HEK293 (cell line): ENCODE measurements around the gene ICE2.

Experiments used
- FEZF1 ChIP-seq: fragments of 450-650 bp; formaldehyde crosslinking; IDR thresholded peaks from 2 replicates; pipeline ENCODE4 v1.5.1; 2016; ENCODE audit warnings: missing biosample characterization, missing genetic modification characterization
- GLI4 ChIP-seq: fragments of 450-650 bp; formaldehyde crosslinking; IDR thresholded peaks from 2 replicates; pipeline ENCODE4 v1.5.1; 2016; ENCODE audit warnings: missing biosample characterization, missing genetic modification characterization
- ZBTB17 ChIP-seq: fragments of 450-650 bp; formaldehyde crosslinking; IDR thresholded peaks from 2 replicates; pipeline ENCODE4 v1.5.1; 2016; ENCODE audit warnings: missing biosample characterization, missing genetic modification characterization
- ZNF140 ChIP-seq: fragments of 450-650 bp; formaldehyde crosslinking; IDR thresholded peaks from 2 replicates; pipeline ENCODE4 v1.5.1; 2016; ENCODE audit warnings: missing biosample characterization, missing genetic modification characterization
- ZNF302 ChIP-seq: fragments of 450-650 bp; formaldehyde crosslinking; IDR thresholded peaks from 2 replicates; pipeline ENCODE4 v1.5.1; 2016; ENCODE audit warnings: missing biosample characterization, missing genetic modification characterization, low read depth
- ZNF629 ChIP-seq: fragments of 450-650 bp; formaldehyde crosslinking; IDR thresholded peaks from 2 replicates; pipeline ENCODE4 v1.5.1; 2017; ENCODE audit warnings: missing biosample characterization, missing genetic modification characterization
- ZNF777 ChIP-seq: fragments of 450-650 bp; formaldehyde crosslinking; IDR thresholded peaks from 2 replicates; pipeline ENCODE4 v1.5.1; 2017; ENCODE audit warnings: missing biosample characterization, missing genetic modification characterization, borderline replicate concordance
- ZSCAN30 ChIP-seq: fragments of 450-650 bp; IDR thresholded peaks from 2 replicates; pipeline ENCODE4 v1.5.1; 2018; ENCODE audit warnings: missing biosample characterization, mild to moderate bottlenecking, missing genetic modification characterization, moderate library complexity
- TF ChIP-seq, protein P1 (sequence below): fragments of 450-650 bp; formaldehyde crosslinking; IDR thresholded peaks from 2 replicates; pipeline ENCODE4 v1.5.1; 2016; ENCODE audit warnings: missing biosample characterization, missing genetic modification characterization
- TF ChIP-seq, protein P2 (sequence below): fragments of 450-650 bp; formaldehyde crosslinking; IDR thresholded peaks from 2 replicates; pipeline ENCODE4 v1.5.1; 2016; ENCODE audit warnings: missing biosample characterization, missing genetic modification characterization, low read depth
- TF ChIP-seq, protein P3 (sequence below): fragments of 450-650 bp; formaldehyde crosslinking; conservative IDR thresholded peaks from 2 replicates; pipeline ENCODE4 v1.5.1; 2016; ENCODE audit warnings: low read depth, missing biosample characterization, missing genetic modification characterization
- TF ChIP-seq, protein P4 (sequence below): sonication (generic); formaldehyde crosslinking; IDR thresholded peaks from 2 replicates; pipeline ENCODE4 v1.8.1; 2022; ENCODE audit warnings: mild to moderate bottlenecking, moderate library complexity, missing genetic modification reagents
- TF ChIP-seq, protein P5 (sequence below): fragments of 450-650 bp; formaldehyde crosslinking; IDR thresholded peaks from 2 replicates; pipeline ENCODE4 v1.5.1; 2017; ENCODE audit warnings: missing biosample characterization, missing genetic modification characterization

DNA sequence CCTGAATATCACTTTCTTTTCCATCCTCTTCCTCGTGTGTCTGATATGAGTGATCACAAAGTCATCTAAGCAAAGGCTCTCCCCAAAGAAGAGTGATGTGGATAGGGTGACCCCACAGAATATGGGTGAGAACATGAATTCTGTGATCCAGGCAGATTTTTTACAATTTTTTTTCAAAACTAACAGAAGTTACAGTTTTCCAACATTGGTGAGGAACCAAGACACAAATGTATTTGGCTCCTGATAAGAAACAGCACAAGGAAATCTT is 108.1 kb downstream of the ICE2 start:
- TF ChIP-seq FEZF1 (tag by site-specific recombination) (no peak), ZSCAN30 (tag by site-specific recombination) (no peak), ZNF140 (tag by site-specific recombination) (no peak), ZBTB17 (tag by site-specific recombination) (no peak), ZNF629 (no peak), GLI4 (tag by site-specific recombination) (no peak), ZNF302 (tag by site-specific recombination) (no peak), ZNF777 (no peak)
- TF ChIP-seq, protein P1, sequence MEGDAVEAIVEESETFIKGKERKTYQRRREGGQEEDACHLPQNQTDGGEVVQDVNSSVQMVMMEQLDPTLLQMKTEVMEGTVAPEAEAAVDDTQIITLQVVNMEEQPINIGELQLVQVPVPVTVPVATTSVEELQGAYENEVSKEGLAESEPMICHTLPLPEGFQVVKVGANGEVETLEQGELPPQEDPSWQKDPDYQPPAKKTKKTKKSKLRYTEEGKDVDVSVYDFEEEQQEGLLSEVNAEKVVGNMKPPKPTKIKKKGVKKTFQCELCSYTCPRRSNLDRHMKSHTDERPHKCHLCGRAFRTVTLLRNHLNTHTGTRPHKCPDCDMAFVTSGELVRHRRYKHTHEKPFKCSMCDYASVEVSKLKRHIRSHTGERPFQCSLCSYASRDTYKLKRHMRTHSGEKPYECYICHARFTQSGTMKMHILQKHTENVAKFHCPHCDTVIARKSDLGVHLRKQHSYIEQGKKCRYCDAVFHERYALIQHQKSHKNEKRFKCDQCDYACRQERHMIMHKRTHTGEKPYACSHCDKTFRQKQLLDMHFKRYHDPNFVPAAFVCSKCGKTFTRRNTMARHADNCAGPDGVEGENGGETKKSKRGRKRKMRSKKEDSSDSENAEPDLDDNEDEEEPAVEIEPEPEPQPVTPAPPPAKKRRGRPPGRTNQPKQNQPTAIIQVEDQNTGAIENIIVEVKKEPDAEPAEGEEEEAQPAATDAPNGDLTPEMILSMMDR (tag by site-specific recombination), result no peak
- TF ChIP-seq, protein P2, sequence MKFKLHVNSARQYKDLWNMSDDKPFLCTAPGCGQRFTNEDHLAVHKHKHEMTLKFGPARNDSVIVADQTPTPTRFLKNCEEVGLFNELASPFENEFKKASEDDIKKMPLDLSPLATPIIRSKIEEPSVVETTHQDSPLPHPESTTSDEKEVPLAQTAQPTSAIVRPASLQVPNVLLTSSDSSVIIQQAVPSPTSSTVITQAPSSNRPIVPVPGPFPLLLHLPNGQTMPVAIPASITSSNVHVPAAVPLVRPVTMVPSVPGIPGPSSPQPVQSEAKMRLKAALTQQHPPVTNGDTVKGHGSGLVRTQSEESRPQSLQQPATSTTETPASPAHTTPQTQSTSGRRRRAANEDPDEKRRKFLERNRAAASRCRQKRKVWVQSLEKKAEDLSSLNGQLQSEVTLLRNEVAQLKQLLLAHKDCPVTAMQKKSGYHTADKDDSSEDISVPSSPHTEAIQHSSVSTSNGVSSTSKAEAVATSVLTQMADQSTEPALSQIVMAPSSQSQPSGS (tag by site-specific recombination), result no peak
- TF ChIP-seq, protein P3, sequence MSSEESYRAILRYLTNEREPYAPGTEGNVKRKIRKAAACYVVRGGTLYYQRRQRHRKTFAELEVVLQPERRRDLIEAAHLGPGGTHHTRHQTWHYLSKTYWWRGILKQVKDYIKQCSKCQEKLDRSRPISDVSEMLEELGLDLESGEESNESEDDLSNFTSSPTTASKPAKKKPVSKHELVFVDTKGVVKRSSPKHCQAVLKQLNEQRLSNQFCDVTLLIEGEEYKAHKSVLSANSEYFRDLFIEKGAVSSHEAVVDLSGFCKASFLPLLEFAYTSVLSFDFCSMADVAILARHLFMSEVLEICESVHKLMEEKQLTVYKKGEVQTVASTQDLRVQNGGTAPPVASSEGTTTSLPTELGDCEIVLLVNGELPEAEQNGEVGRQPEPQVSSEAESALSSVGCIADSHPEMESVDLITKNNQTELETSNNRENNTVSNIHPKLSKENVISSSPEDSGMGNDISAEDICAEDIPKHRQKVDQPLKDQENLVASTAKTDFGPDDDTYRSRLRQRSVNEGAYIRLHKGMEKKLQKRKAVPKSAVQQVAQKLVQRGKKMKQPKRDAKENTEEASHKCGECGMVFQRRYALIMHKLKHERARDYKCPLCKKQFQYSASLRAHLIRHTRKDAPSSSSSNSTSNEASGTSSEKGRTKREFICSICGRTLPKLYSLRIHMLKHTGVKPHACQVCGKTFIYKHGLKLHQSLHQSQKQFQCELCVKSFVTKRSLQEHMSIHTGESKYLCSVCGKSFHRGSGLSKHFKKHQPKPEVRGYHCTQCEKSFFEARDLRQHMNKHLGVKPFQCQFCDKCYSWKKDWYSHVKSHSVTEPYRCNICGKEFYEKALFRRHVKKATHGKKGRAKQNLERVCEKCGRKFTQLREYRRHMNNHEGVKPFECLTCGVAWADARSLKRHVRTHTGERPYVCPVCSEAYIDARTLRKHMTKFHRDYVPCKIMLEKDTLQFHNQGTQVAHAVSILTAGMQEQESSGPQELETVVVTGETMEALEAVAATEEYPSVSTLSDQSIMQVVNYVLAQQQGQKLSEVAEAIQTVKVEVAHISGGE (tag by site-specific recombination), result no peak
- TF ChIP-seq, protein P4, sequence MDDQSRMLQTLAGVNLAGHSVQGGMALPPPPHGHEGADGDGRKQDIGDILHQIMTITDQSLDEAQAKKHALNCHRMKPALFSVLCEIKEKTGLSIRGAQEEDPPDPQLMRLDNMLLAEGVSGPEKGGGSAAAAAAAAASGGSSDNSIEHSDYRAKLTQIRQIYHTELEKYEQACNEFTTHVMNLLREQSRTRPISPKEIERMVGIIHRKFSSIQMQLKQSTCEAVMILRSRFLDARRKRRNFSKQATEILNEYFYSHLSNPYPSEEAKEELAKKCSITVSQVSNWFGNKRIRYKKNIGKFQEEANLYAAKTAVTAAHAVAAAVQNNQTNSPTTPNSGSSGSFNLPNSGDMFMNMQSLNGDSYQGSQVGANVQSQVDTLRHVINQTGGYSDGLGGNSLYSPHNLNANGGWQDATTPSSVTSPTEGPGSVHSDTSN, result no peak
- TF ChIP-seq, protein P5, sequence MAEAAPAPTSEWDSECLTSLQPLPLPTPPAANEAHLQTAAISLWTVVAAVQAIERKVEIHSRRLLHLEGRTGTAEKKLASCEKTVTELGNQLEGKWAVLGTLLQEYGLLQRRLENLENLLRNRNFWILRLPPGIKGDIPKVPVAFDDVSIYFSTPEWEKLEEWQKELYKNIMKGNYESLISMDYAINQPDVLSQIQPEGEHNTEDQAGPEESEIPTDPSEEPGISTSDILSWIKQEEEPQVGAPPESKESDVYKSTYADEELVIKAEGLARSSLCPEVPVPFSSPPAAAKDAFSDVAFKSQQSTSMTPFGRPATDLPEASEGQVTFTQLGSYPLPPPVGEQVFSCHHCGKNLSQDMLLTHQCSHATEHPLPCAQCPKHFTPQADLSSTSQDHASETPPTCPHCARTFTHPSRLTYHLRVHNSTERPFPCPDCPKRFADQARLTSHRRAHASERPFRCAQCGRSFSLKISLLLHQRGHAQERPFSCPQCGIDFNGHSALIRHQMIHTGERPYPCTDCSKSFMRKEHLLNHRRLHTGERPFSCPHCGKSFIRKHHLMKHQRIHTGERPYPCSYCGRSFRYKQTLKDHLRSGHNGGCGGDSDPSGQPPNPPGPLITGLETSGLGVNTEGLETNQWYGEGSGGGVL (tag by site-specific recombination), result no peak
